GM18520 (cell line): ENCODE results near the gene AREG.
"Not testable (repeated sequence)": the region's sequence is repeated elsewhere in the genome, so short reads cannot be mapped to it uniquely, and the experiment has no call there.

Source experiments
- ATAC-seq: cut with Tn5 transposase; IDR thresholded peaks from one replicate; pipeline ENCODE4 v1.9.1; 2021; ENCODE audit not compliant: unreplicated experiment

The AREG gene

GRCh38 chr4:74444891-74445642, at the start of gene AREG:
Gene AREG, plus strand, starts transcription at chr4:74445136. Its CDS starts 210 bp downstream, at chr4:74445346.
- ATAC-seq = peak; percentile 86

GRCh38 chr4:74395633-74396032, 49.3 kb upstream of the AREG start:
- no peak for ATAC-seq

- no peak for ATAC-seq
These were observed 47.0 kb upstream of the AREG start for GRCh38 chr4:74397748-74398426.

GRCh38 chr4:74398894-74399589, 45.9 kb upstream of the AREG start:
- ATAC-seq = not testable (repeated sequence)

- no peak for ATAC-seq
These were observed 44.5 kb upstream of the AREG start for GRCh38 chr4:74400395-74400794.

- ATAC-seq = peak; percentile 97
These were observed 42.1 kb upstream of the AREG start for GRCh38 chr4:74402692-74403456.

GRCh38 chr4:74407891-74408290, 37.0 kb upstream of the AREG start:
- ATAC-seq = no peak

GRCh38 chr4:74408639-74409038, 36.3 kb upstream of the AREG start:
- ATAC-seq = no peak

GRCh38 chr4:74410272-74410671, 34.7 kb upstream of the AREG start:
- no peak for ATAC-seq

- no peak for ATAC-seq
These were observed 32.7 kb upstream of the AREG start for GRCh38 chr4:74412225-74412624.

- ATAC-seq = no peak
These were observed 31.7 kb upstream of the AREG start for GRCh38 chr4:74413265-74413664.

GRCh38 chr4:74414149-74414809, 30.7 kb upstream of the AREG start:
- ATAC-seq = no peak

- ATAC-seq = no peak
These were observed 29.2 kb upstream of the AREG start for GRCh38 chr4:74415602-74416300.

GRCh38 chr4:74418063-74418670, 26.8 kb upstream of the AREG start:
- ATAC-seq = no peak

- no peak for ATAC-seq
These were observed 24.1 kb upstream of the AREG start for GRCh38 chr4:74420863-74421262.

- ATAC-seq = no peak
These were observed 21.8 kb upstream of the AREG start for GRCh38 chr4:74423104-74423503.

GRCh38 chr4:74424111-74424510, 20.8 kb upstream of the AREG start:
- no peak for ATAC-seq

GRCh38 chr4:74426101-74426500, 18.8 kb upstream of the AREG start:
- ATAC-seq = no peak

GRCh38 chr4:74428276-74428675, 16.7 kb upstream of the AREG start:
- no peak for ATAC-seq
